ENCODE data around the gene TAB2. TPM values are rescaled to one million over a fixed set of nuclear protein-coding genes. Genes with fewer than 3 reads are reported as not detected.

The TAB2 gene
- total RNA-seq, 1 donor from 2014 or later, result 71.3 TPM

GRCh38 chr6:149284904-149285303 lies 32.6 kb upstream of the TAB2 start:
- no peaks in the 10 kb centered on the region for H3K36me3 Mint-ChIP-seq
- no peaks in the 10 kb centered on the region for H3K9me3 Mint-ChIP-seq
- H3K4me3 Mint-ChIP-seq, result no peak overlapping the region
- TF ChIP-seq CTCF (IDR thresholded peaks at IDR 0.05; ENCODE audit: unreplicated experiment), result no peak
- DNase-seq (ENCODE audit: low spot score in 2 of 2, unreplicated experiment in 2 of 2), result no peak
- H3K4me1 Mint-ChIP-seq, result no peaks in the 10 kb centered on the region
- H3K27ac Mint-ChIP-seq, result no peak overlapping the region
- H3K27me3 Mint-ChIP-seq (ENCODE audit: low read depth), result peaks cover 14% of the 10 kb centered on the region

- Mint-ChIP-seq H3K27ac (no peak overlapping the region), H3K4me3 (no peak overlapping the region), H3K4me1 (no peaks in the 10 kb centered on the region), H3K36me3 (no peaks in the 10 kb centered on the region), H3K27me3 (ENCODE audit: low read depth) (peaks cover 14% of the 10 kb centered on the region), H3K9me3 (no peaks in the 10 kb centered on the region)
- DNase-seq (ENCODE audit: low spot score in 2 of 2, unreplicated experiment in 2 of 2), result no peak
- no peak for TF ChIP-seq CTCF (IDR thresholded peaks at IDR 0.05; ENCODE audit: unreplicated experiment)
Observed at GRCh38 chr6:149285626-149286025, 31.9 kb upstream of the TAB2 start.

DNA sequence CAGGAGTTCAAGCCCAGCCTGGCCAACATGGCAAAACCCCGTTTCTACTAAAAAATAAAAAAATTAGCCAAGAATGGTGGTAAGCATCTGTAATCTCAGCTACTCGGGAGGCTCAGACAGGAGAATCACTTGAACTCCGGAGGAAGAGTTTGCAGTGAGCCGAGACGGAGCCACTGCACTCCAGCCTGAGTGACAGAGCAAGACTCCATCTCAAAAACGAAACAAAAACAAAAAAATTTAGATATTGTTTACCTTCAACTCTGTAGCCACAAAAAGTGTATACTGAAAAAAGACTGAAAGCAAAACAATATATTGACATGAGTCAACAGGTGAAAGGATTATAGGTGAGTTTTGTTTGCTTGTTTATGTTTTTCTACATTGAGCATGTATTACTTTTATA lies 30.6 kb upstream of the TAB2 start:
- DNase-seq (ENCODE audit: low spot score in 2 of 2, unreplicated experiment in 2 of 2), result no peak
- Mint-ChIP-seq H3K4me3 (no peak overlapping the region), H3K27ac (no peak overlapping the region), H3K27me3 (ENCODE audit: low read depth) (peaks cover 14% of the 10 kb centered on the region), H3K4me1 (no peaks in the 10 kb centered on the region), H3K36me3 (no peaks in the 10 kb centered on the region), H3K9me3 (no peaks in the 10 kb centered on the region)
- no peak for TF ChIP-seq CTCF (IDR thresholded peaks at IDR 0.05; ENCODE audit: unreplicated experiment)

DNA sequence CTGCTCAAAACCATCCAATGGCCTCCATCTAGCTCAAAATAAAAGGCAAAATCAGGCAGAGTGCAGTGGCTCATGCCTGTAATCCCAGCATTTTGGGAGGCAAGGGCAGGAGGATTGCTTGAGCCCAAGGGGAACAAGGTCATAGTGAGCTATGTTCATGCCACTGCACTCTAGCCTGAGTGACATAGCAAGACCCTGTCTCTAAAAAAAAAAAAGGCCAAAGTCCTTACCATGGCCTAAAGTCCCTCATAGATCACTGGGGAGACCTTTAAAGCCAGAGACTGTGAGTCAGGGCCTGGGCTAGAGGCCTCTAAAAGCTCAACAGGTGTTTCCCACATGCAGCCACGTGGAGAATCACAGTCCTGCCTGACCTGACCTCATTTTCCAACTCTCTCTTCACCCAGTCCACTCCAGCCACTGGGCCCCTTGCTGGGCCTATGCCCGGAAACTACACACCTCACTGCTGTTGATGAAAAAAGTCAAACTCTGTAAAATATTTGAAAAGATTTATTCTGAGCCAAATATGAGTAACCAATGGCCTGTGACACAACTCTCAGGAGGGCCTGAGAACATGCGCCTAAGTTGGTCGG lies 28.2 kb upstream of the TAB2 start:
- no peak for TF ChIP-seq CTCF (IDR thresholded peaks at IDR 0.05; ENCODE audit: unreplicated experiment)
- Mint-ChIP-seq H3K9me3 (no peaks in the 10 kb centered on the region), H3K36me3 (no peaks in the 10 kb centered on the region), H3K4me1 (peaks cover 2% of the 10 kb centered on the region), H3K27ac (no peak overlapping the region), H3K27me3 (ENCODE audit: low read depth) (peaks cover 5% of the 10 kb centered on the region), H3K4me3 (no peak overlapping the region)
- DNase-seq (ENCODE audit: low spot score in 2 of 2, unreplicated experiment in 2 of 2), result no peak

GRCh38 chr6:149289966-149290365 lies 27.5 kb upstream of the TAB2 start:
- H3K9me3 Mint-ChIP-seq, result peaks cover under 1% of the 10 kb centered on the region
- TF ChIP-seq CTCF (IDR thresholded peaks at IDR 0.05; ENCODE audit: unreplicated experiment), result no peak
- H3K4me1 Mint-ChIP-seq, result peaks cover 2% of the 10 kb centered on the region
- H3K4me3 Mint-ChIP-seq, result no peak overlapping the region
- no peaks in the 10 kb centered on the region for H3K36me3 Mint-ChIP-seq
- DNase-seq (ENCODE audit: low spot score in 2 of 2, unreplicated experiment in 2 of 2), result no peak
- H3K27ac Mint-ChIP-seq, result no peak overlapping the region
- H3K27me3 Mint-ChIP-seq (ENCODE audit: low read depth), result peaks cover under 1% of the 10 kb centered on the region

- Mint-ChIP-seq H3K36me3 (no peaks in the 10 kb centered on the region), H3K27me3 (ENCODE audit: low read depth) (no peaks in the 10 kb centered on the region), H3K27ac (no peak overlapping the region), H3K9me3 (peaks cover 8% of the 10 kb centered on the region), H3K4me1 (peaks cover 2% of the 10 kb centered on the region), H3K4me3 (no peak overlapping the region)
- DNase-seq (ENCODE audit: low spot score in 2 of 2, unreplicated experiment in 2 of 2), result no peak
- TF ChIP-seq CTCF (IDR thresholded peaks at IDR 0.05; ENCODE audit: unreplicated experiment), result no peak
Observed at GRCh38 chr6:149293244-149293643, 24.3 kb upstream of the TAB2 start.

All from mesothelial cell of epicardium (in vitro differentiated cells).